C4-2B (cell line): ENCODE measurements around the gene R3HDM4.

Source experiments
- H3K27ac ChIP-seq: fragments of 450-650 bp; 2 replicates; pipeline ENCODE4 v1.5.1; 2017
- ZFX ChIP-seq: fragments of 450-650 bp; IDR thresholded peaks from 2 replicates; pipeline ENCODE4 v1.6.1; 2017
- TF ChIP-seq, protein P1 (sequence below): fragments of 450-650 bp; conservative IDR thresholded peaks from 2 replicates; pipeline ENCODE4 v1.5.1; 2017; ENCODE audit warnings: mild to moderate bottlenecking

R3HDM4 gene

DNA sequence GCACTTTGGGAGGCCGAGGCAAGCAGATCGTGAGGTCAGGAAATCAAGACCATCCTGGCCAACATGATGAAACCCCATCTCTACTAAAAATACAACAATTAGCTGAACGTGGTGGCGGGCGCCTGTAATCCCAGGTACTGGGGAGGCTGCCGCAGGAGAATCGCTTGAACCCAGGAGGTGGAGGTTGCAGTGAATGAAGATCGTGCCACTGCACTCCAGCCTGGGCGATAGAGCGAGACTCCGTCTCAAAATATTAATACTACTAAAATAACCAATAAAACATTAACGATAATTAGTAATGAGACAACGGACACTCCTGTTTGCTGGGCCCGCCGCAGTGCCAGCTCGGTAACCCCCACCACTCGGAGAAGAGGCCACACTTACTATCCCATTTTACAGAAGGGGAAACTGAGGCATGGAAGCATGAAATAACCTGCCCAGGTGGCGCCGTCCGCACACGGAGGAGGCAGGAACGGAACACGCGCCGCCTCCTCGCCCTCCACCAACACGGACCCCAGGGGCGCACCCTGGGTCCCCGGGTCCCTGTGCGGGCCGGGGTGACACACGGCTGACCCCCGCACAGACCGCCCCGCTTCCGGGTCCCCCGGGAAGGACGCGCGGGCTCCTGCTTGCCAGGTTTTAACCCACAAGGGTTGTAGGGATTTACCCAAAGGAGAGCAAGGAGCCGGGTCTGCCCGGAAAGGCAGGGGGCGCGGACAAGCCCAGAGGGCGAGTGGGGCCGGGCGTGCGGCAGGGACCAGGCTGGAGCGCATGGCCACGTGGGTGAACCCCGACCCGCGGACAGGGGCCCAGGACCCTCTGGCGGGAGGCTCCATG lies 1.6 kb downstream of the R3HDM4 start:
- TF ChIP-seq ZFX = no peak
- TF ChIP-seq, protein P1, sequence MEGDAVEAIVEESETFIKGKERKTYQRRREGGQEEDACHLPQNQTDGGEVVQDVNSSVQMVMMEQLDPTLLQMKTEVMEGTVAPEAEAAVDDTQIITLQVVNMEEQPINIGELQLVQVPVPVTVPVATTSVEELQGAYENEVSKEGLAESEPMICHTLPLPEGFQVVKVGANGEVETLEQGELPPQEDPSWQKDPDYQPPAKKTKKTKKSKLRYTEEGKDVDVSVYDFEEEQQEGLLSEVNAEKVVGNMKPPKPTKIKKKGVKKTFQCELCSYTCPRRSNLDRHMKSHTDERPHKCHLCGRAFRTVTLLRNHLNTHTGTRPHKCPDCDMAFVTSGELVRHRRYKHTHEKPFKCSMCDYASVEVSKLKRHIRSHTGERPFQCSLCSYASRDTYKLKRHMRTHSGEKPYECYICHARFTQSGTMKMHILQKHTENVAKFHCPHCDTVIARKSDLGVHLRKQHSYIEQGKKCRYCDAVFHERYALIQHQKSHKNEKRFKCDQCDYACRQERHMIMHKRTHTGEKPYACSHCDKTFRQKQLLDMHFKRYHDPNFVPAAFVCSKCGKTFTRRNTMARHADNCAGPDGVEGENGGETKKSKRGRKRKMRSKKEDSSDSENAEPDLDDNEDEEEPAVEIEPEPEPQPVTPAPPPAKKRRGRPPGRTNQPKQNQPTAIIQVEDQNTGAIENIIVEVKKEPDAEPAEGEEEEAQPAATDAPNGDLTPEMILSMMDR = no peak
- no peak overlapping the region for H3K27ac ChIP-seq

DNA sequence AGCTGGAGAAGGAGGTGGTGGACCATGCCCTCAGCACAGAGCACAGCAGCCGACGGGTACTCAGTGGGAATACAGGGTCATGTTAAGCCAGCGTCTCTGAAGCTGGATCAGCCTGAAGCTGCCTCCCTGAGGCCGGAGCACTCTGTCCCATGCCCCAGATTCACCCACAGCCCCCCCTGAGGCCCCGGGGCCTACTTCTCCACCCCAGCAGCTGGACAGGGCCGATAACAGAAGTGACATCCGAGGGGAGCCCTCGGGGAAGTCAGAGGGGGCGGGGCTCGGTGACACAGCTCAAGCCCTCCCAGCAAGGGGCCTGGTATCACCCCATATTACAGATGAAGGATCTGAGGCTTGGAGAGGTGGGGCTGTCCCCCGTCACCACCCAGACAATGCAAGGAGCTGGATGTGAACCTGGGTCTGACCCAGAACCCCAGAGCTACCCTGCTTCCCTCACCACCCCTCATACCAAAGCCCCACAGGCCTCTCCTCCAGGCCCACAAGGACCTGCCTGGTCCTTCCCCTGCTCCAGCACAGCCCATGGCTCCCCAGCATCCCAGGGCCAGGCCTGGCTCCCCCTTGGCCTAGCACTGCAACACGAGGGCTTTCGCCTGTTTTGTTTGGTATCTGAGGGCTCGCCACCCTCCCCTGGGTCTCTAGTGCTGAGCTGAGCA lies 5.7 kb downstream of the R3HDM4 start:
- TF ChIP-seq, protein P1 = no peak
- TF ChIP-seq ZFX = no peak
- H3K27ac ChIP-seq = no peak overlapping the region

DNA sequence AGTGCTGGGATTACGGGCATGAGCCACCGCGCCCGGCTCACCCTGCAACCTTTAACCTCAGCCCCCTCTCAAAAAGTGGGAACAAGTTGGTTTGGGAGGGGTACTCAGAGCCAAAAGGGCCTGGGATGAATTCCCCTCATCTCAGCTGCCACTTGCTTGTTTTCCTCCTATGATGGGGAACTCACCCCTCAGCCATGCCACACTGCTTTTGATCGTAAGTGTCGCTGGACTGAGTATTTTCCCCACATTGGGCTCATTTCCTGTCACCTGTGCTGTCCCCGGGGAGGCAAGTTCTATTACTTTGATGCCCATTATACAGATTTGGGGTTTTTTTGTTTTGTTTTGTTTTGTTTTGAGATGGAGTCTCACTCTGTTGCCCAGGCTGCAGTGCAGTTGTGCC lies 6.5 kb downstream of the R3HDM4 start:
- TF ChIP-seq ZFX = no peak
- TF ChIP-seq, protein P1 = no peak
- no peak overlapping the region for H3K27ac ChIP-seq

DNA sequence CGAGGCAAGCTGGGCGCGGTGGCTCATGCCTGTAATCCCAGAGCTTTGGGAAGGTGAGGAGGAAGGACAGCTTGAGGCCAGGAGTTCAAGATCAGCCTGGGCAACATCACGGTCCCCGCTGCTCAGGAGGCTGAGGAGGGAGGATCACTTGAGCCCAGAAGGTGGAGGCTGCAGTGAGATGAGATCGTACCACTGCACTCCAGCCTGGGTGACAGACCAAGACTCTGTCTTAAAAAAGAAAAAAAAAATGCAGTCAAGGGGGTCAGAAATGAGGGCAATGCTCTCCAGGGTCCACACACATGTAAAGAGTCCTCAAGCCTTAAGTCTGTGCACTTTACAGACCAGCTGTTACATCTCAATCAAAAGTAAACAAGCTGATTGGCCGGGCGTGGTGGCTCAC lies 8.5 kb downstream of the R3HDM4 start:
- TF ChIP-seq, protein P1 = no peak
- no peak for TF ChIP-seq ZFX
- no peak overlapping the region for H3K27ac ChIP-seq

DNA sequence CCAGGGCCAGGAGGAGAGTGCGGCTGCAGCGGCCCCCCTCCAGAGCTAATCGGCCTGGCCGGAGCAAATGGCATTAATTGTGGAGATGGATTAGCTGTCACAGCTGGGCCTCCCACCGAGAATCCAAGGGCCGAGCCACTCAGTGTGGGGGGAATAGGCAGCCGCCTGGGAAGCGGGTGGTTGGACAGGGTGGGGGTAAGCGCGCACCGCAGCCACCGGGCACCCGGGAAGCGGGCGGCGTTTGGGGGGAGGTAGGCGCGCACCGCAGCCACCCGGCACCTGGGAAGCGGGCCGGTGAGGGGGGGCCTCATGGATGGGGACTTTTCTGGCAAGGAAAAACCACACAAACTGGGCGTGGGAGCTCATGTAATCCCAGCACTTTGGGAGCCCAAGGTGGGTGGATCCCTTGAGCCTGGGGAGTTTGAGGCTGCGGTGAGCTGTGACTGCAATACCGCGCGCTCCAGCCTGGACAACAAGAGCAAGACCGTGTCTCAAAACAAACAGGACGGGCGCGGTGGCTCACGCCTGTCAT lies 9.7 kb downstream of the R3HDM4 start:
- TF ChIP-seq ZFX = no peak
- TF ChIP-seq, protein P1 = no peak
- no peak overlapping the region for H3K27ac ChIP-seq

DNA sequence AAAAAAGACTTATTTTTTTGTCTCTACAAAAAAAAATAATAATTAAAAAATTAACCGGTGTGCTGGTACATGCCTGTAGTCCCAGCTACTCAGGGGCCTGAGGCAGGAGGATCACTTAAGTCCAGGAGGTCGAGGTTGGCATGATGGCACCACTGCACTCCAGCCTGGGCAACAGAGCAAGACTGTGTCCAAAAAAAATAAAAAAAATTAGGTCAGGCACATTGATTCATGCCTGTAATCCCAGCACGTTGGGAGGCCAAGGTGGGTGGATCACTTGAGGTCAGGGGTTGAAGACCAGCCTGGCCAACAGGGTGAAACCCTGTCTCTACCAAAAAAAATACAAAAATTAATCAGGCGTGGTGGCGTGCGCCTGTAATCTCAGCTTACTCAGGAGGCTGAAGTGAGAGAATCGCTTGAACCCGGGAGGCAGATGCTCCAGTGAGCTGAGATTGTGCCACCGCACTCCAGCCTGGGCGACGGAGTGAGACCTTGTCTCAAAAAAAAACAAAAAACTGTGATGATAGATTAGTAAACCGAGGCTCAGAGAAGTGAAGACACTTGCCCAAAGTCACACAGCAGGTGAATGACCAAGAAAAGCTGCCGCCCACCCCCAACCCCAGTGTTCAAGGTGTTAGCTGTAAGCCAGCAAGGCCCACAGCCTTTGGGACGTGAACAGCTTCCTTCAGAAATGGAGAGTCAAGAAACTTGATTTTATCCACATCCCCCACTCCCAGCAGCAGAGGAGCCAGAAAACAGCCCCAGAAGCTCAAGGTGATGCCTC lies 10.4 kb downstream of the R3HDM4 start:
- no peak overlapping the region for H3K27ac ChIP-seq
- TF ChIP-seq, protein P1 = no peak
- TF ChIP-seq ZFX = no peak

DNA sequence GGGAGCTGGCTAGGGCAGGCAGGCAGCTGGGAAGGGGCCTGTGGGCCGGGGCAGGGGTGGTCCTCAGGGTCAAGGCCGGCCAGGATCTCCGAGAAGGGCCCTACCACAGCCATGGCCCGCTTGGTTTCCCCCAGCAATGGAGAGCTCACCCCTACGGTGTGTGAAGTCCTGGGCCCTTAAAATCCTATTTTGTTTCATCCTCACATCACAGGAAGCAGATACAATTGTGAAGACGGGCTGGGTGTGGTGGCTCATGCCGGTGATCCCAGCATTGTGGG lies 11.0 kb downstream of the R3HDM4 start:
- TF ChIP-seq, protein P1 = no peak
- TF ChIP-seq ZFX = no peak
- H3K27ac ChIP-seq = no peak overlapping the region
